ENCODE measurements around the gene ZNF691. TPM values are rescaled to one million over a fixed set of nuclear protein-coding genes. Genes with fewer than 3 reads are reported as not detected.

Gene ZNF691, protein sequence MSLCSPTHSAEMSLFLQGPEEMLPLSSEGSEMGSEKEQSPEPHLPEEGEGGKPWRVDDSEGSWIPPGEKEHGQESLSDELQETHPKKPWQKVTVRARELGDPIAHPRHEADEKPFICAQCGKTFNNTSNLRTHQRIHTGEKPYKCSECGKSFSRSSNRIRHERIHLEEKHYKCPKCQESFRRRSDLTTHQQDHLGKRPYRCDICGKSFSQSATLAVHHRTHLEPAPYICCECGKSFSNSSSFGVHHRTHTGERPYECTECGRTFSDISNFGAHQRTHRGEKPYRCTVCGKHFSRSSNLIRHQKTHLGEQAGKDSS
- 10 to 100 TPM in 3 of 4 donors, 1 to 10 TPM in 1; 10.0 to 14.2 (median 12.7) TPM for total RNA-seq

DNA sequence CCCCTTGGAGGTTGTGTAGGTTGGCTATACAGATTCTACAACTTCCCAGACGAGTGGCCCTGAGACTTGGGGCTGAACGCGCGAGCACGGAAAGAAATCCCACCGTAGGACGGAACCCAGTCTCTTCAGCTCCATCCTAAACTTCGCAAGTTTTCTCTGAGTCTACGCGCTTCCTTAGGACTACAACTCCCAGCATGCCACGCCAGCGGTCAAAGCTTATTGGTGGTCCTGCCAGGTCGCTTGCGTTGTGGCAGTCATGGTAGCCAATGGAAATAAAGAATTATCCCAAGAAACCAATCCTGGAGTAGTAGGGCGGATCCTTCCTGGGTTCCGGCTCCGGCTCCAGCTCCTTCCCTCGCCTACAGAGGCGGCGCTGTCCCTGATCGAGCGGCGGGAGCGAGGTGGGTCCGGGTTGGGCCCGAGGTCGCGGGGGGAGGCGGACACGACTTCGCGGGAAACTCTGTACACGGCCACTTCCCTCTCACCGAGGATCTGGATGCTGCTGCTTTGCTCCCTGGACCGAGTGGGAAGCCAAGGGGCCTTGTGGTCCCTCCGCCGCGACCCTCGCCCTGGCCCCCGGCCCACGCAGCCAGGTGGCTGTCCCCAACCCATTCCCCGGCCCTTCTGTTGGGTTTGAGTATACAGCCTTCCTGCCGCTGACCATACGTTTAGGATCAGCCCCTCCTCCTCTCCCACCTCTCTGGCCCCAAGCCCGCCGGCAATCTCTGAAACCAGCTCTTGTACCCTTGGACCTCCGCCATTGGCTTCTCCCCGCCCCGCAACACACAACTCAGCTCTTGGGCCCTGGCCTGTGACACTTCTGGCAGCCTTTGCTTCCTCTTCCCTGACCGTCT lies at the start of gene ZNF691:
TSS of gene ZNF691 (plus strand) at position 357 of the 854 bp plus-strand sequence. CDS start 3,046 bp downstream, outside the sequence.
- H3K9me3 ChIP-seq: no peaks in the 10 kb centered on the region
- H3K4me3 ChIP-seq: peak within 1 kb of the TSS; percentile 68 to 97 (median 82)
- no peaks in the 10 kb centered on the region for H3K27me3 ChIP-seq
- intact Hi-C loops (cut with DNase I): loop anchor here (2.0 to 10.0 kb wide), 3 partner anchors 30 to 192 kb away; partner anchors contain the start of genes C1orf50, ERMAP, P3H1 and PPIH
- 2% methylated on average over 45 of the region's 50 CpGs for WGBS
- H3K36me3 ChIP-seq: peaks cover 5 to 42% (median 22%) of the 10 kb centered on the region in 4 donors
- H3K4me1 ChIP-seq: peaks cover 15 to 24% (median 18%) of the 10 kb centered on the region in 4 donors
- peak; percentile 38 for TF ChIP-seq POLR2A (IDR thresholded peaks at IDR 0.05; ENCODE audit: low read depth)
- TF ChIP-seq EP300 (IDR thresholded peaks at IDR 0.05): no peak
- TF ChIP-seq POLR2AphosphoS5 (IDR thresholded peaks at IDR 0.05): peak; percentile 85 to 92
- TF ChIP-seq, protein P1, sequence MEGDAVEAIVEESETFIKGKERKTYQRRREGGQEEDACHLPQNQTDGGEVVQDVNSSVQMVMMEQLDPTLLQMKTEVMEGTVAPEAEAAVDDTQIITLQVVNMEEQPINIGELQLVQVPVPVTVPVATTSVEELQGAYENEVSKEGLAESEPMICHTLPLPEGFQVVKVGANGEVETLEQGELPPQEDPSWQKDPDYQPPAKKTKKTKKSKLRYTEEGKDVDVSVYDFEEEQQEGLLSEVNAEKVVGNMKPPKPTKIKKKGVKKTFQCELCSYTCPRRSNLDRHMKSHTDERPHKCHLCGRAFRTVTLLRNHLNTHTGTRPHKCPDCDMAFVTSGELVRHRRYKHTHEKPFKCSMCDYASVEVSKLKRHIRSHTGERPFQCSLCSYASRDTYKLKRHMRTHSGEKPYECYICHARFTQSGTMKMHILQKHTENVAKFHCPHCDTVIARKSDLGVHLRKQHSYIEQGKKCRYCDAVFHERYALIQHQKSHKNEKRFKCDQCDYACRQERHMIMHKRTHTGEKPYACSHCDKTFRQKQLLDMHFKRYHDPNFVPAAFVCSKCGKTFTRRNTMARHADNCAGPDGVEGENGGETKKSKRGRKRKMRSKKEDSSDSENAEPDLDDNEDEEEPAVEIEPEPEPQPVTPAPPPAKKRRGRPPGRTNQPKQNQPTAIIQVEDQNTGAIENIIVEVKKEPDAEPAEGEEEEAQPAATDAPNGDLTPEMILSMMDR (IDR thresholded peaks at IDR 0.05): peak; percentile 36 to 58 (median 55)
- DNase-seq (ENCODE audit: extremely low spot score): peak; percentile 99
- H3K27ac ChIP-seq (replicated peaks in 1 of 4): peak within 1 kb of the TSS; percentile 74 to 84 (median 82)

DNA sequence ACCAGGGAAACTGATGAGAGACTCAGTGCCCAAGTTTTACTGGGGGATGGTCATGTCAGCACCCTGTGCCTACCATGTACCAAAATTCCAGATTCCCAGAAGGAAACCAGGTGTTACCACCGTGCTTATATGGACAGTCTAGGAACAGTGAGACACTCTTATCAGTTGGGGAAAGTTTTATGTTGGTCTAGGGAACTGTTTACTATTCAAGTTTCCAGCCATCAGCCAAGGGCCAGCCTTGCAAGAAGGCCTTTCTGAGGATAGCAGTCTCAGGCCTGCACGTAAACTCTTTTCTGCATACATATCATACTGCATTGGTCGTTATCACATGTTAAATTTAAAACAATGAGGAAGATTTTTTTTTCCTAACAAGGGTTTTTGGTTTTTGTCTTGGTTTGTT lies 49.0 kb upstream of the ZNF691 start:
- no peak for DNase-seq (ENCODE audit: extremely low spot score)
- intact Hi-C loops (cut with DNase I): no loop called here
- TF ChIP-seq POLR2AphosphoS5 (IDR thresholded peaks at IDR 0.05) (no peak), EP300 (IDR thresholded peaks at IDR 0.05) (no peak), POLR2A (IDR thresholded peaks at IDR 0.05; ENCODE audit: low read depth) (no peak)
- TF ChIP-seq, protein P1 (IDR thresholded peaks at IDR 0.05): no peak
- WGBS: 93% methylated on average over 3 of the region's 3 CpGs
- no peak overlapping the region for H3K27ac ChIP-seq (replicated peaks in 1 of 4)
- no peaks in the 10 kb centered on the region for H3K9me3 ChIP-seq
- H3K4me3 ChIP-seq: no peak overlapping the region
- peaks cover 0 to 4% (median 0%) of the 10 kb centered on the region in 4 donors for H3K4me1 ChIP-seq
- no peaks in the 10 kb centered on the region for H3K36me3 ChIP-seq
- H3K27me3 ChIP-seq: no peaks in the 10 kb centered on the region

DNA sequence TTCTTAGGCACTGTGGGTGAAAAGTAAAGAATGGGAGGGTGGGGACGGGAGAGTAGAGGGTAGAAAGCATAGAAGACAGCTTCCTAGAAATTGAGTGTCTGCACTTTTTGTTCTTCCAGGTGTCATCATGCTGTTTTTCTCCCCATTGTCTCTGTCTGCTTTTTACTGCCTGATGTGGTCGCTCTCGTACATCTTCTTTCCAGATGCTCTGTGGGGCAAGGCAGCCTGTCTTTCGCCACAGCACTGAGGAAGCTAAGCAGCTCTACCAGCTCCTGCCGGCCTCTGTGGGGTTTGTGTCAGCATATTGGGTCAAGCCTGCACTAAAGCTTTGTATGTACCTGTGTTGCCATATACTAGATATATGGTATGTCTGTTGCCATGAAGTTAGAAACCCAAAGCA lies 48.4 kb upstream of the ZNF691 start:
- intact Hi-C loops (cut with DNase I): no loop called here
- peaks cover 0 to 4% (median 0%) of the 10 kb centered on the region in 4 donors for H3K4me1 ChIP-seq
- H3K9me3 ChIP-seq: no peaks in the 10 kb centered on the region
- no peak overlapping the region for H3K4me3 ChIP-seq
- 92% methylated on average over 5 of the region's 5 CpGs for whole genome bisulfite sequencing
- no peak for DNase-seq (ENCODE audit: extremely low spot score)
- no peaks in the 10 kb centered on the region for H3K36me3 ChIP-seq
- H3K27ac ChIP-seq (replicated peaks in 1 of 4): no peak overlapping the region
- no peak for TF ChIP-seq EP300 (IDR thresholded peaks at IDR 0.05)
- TF ChIP-seq, protein P1 (IDR thresholded peaks at IDR 0.05): no peak
- no peak for TF ChIP-seq POLR2A (IDR thresholded peaks at IDR 0.05; ENCODE audit: low read depth)
- TF ChIP-seq POLR2AphosphoS5 (IDR thresholded peaks at IDR 0.05): no peak
- H3K27me3 ChIP-seq: no peaks in the 10 kb centered on the region

DNA sequence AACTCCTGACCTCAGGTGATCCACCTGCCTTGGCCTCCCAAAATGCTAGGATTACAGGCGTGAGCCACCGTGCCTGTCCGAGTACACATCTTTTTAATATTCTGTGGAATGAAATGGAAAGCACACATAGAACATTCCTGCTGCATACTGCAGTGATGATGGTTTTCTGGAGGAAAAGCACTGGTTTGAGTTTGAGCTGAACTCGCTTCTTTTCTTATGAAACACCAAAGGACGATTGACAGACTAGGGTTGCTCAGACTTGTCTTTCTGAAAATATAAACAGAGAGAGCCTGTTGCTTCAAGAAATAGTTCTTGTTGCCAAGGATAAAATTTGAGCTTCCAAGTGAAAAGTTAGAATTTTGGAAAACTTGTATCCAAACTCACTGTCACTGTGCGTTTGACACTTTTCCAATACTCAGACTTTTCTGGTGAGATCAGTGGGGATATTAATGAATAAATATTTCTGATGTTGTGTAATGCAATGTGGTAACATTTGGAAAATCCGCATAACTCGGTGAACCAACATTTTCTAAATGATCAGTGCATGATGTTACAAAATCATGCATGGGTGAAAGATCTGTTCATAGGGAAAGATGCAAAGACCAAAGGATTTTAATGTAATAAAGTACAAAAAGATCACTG lies 44.5 kb upstream of the ZNF691 start:
- intact Hi-C loops (cut with DNase I): no loop called here
- no peak for DNase-seq (ENCODE audit: extremely low spot score)
- H3K27ac ChIP-seq (replicated peaks in 1 of 4): peak overlapping the region in 1 of 4 donors; percentile 58
- no peak for TF ChIP-seq EP300 (IDR thresholded peaks at IDR 0.05)
- TF ChIP-seq POLR2A (IDR thresholded peaks at IDR 0.05; ENCODE audit: low read depth): no peak
- 72% methylated on average over 8 of the region's 8 CpGs for WGBS
- H3K9me3 ChIP-seq: no peaks in the 10 kb centered on the region
- H3K27me3 ChIP-seq: no peaks in the 10 kb centered on the region
- H3K4me3 ChIP-seq: no peak overlapping the region
- H3K36me3 ChIP-seq: peaks cover 0 to 17% (median 5%) of the 10 kb centered on the region in 4 donors
- no peaks in the 10 kb centered on the region for H3K4me1 ChIP-seq

Measured in esophagus muscularis mucosa (tissue), 4 donors.